Measurements from ENCODE around the gene REST.
"Not testable (repeated sequence)": the region's sequence is repeated elsewhere in the genome, so short reads cannot be mapped to it uniquely, and the experiment has no call there.

The REST gene

DNA sequence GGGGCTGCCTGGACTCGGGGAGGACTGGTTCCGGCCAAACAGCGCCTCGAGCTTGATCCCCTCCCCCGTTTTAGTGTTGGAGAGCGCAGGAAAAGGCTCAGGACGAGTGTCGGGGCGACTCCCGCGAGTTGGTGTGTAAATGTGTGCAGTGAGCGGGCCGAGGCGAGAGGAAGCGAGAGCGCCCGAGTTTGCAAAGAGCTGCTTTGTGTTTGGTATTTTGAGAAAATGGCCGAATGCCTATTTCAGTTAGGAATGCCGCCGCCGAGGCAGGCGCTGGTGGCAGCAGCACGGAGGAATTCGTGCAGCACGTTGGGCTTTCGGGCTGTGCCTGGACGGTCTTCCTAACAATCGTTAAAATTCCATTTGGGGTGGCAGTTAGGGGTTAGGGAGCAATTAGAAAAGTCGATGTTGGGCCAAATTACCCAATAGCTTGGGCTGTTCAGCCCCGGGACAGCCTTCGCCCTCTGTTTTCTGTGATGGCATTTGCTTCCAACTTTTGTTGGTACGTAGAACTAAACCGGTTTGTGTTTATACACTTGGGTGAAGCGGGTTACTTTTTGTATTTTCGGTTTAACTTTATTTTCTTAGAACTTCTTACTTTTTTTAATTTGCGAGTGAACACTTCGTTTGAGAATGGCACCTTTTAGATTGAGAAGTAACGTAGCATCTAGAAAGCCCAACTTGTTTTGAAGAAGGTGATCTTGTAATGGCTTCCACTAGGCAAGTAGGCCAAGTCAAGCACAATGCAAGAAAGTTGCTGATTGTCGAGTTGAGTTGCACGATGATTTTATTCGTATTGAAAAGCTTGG lies 1.6 kb downstream of the REST start:
- Histone ChIP-seq H3K27me3 (ENCODE audit: control insufficient read depth in 5 of 5, insufficient read depth in 4 of 5, low read length in 5 of 5) (no peaks in the 10 kb centered on the region), H3K9me3 (ENCODE audit: control insufficient read depth in 5 of 5, low read length in 5 of 5) (no peaks in the 10 kb centered on the region), H3K27ac (ENCODE audit: low read depth, low read length) (peak overlapping the region; percentile 96), H3K36me3 (ENCODE audit: control insufficient read depth in 5 of 5, insufficient read depth in 5 of 5, low read length in 5 of 5) (peaks cover 0 to 4% (median 0%) of the 10 kb centered on the region in 5 donors), H3K4me3 (ENCODE audit: low read depth in 1 of 5, low read length in 5 of 5) (peak overlapping the region; percentile 84 to 94 (median 87)), H3K9ac (ENCODE audit: low read length in 5 of 5) (peak overlapping the region; percentile 71 to 85 (median 77)), H3K4me1 (ENCODE audit: control insufficient read depth in 5 of 5, insufficient read depth in 5 of 5, low read length in 5 of 5) (peaks cover 0 to 59% (median 45%) of the 10 kb centered on the region in 5 donors)

- peaks cover 2 to 67% (median 52%) of the 10 kb centered on the region in 5 donors for H3K4me1 ChIP-seq (ENCODE audit: control insufficient read depth in 5 of 5, insufficient read depth in 5 of 5, low read length in 5 of 5)
Measured at GRCh38 chr4:56910172-56910967, 2.7 kb downstream of the REST start.

DNA sequence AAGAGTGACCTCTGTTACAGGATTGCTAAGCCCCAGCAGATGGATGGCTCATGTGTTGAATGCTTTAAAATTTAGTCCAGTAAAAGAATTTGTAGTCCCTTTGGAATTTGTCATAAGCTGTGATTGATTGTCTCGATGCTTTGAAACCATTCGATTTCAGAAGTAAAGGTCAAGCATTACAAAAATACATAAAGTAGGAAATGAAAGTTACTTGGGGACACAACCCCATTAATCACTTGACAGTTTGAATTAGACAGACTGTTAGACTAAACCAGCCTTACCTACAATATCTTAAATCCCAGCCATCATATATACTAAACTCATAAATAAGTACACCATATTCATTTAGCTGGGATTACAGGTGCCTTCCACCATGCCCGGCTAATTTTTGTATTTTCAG lies 6.6 kb downstream of the REST start:
- no peak overlapping the region for H3K9ac ChIP-seq (ENCODE audit: low read length in 5 of 5)
- H3K27ac ChIP-seq (ENCODE audit: low read depth, low read length), result no peak overlapping the region
- H3K36me3 ChIP-seq (ENCODE audit: control insufficient read depth in 5 of 5, insufficient read depth in 5 of 5, low read length in 5 of 5), result peaks cover 0 to 4% (median 0%) of the 10 kb centered on the region in 5 donors
- no peak overlapping the region for H3K4me3 ChIP-seq (ENCODE audit: low read depth in 1 of 5, low read length in 5 of 5)
- H3K4me1 ChIP-seq (ENCODE audit: control insufficient read depth in 5 of 5, insufficient read depth in 5 of 5, low read length in 5 of 5), result peaks cover 2 to 58% (median 38%) of the 10 kb centered on the region in 5 donors
- no peaks in the 10 kb centered on the region for H3K27me3 ChIP-seq (ENCODE audit: control insufficient read depth in 5 of 5, insufficient read depth in 4 of 5, low read length in 5 of 5)
- H3K9me3 ChIP-seq (ENCODE audit: control insufficient read depth in 5 of 5, low read length in 5 of 5), result no peaks in the 10 kb centered on the region

More at GRCh38 chr4:56910172-56910967, 2.7 kb downstream of the REST start:
- peak overlapping the region in 2 of 5 donors; percentile 84 to 87 for H3K4me3 ChIP-seq (ENCODE audit: low read depth in 1 of 5, low read length in 5 of 5)
- H3K9ac ChIP-seq (ENCODE audit: low read length in 5 of 5), result no peak overlapping the region
- no peaks in the 10 kb centered on the region for H3K9me3 ChIP-seq (ENCODE audit: control insufficient read depth in 5 of 5, low read length in 5 of 5)
- H3K27me3 ChIP-seq (ENCODE audit: control insufficient read depth in 5 of 5, insufficient read depth in 4 of 5, low read length in 5 of 5), result no peaks in the 10 kb centered on the region
- peaks cover 0 to 4% (median 0%) of the 10 kb centered on the region in 5 donors for H3K36me3 ChIP-seq (ENCODE audit: control insufficient read depth in 5 of 5, insufficient read depth in 5 of 5, low read length in 5 of 5)
- H3K27ac ChIP-seq (ENCODE audit: low read depth, low read length), result peak overlapping the region; percentile 96

- not testable (repeated sequence) for H3K27ac ChIP-seq (ENCODE audit: low read depth, low read length); H3K36me3 ChIP-seq (ENCODE audit: control insufficient read depth in 5 of 5, insufficient read depth in 5 of 5, low read length in 5 of 5); H3K27me3 ChIP-seq (ENCODE audit: control insufficient read depth in 5 of 5, insufficient read depth in 4 of 5, low read length in 5 of 5); H3K9me3 ChIP-seq (ENCODE audit: control insufficient read depth in 5 of 5, low read length in 5 of 5); H3K9ac ChIP-seq (ENCODE audit: low read length in 5 of 5); H3K4me3 ChIP-seq (ENCODE audit: low read depth in 1 of 5, low read length in 5 of 5)
- peaks cover 2 to 51% (median 32%) of the 10 kb centered on the region in 5 donors for H3K4me1 ChIP-seq (ENCODE audit: control insufficient read depth in 5 of 5, insufficient read depth in 5 of 5, low read length in 5 of 5)
Measured at GRCh38 chr4:56914977-56915376, 7.3 kb downstream of the REST start.

GRCh38 chr4:56927196-56927595 lies 19.5 kb downstream of the REST start:
- Histone ChIP-seq H3K4me3 (ENCODE audit: low read depth in 1 of 5, low read length in 5 of 5) (no peak overlapping the region), H3K27me3 (ENCODE audit: control insufficient read depth in 5 of 5, insufficient read depth in 4 of 5, low read length in 5 of 5) (no peaks in the 10 kb centered on the region), H3K36me3 (ENCODE audit: control insufficient read depth in 5 of 5, insufficient read depth in 5 of 5, low read length in 5 of 5) (peaks cover 26 to 62% (median 33%) of the 10 kb centered on the region in 5 donors), H3K9ac (ENCODE audit: low read length in 5 of 5) (no peak overlapping the region), H3K27ac (ENCODE audit: low read depth, low read length) (no peak overlapping the region), H3K9me3 (ENCODE audit: control insufficient read depth in 5 of 5, low read length in 5 of 5) (no peaks in the 10 kb centered on the region), H3K4me1 (ENCODE audit: control insufficient read depth in 5 of 5, insufficient read depth in 5 of 5, low read length in 5 of 5) (peaks cover 0 to 4% (median 0%) of the 10 kb centered on the region in 5 donors)

- Histone ChIP-seq H3K4me1 (ENCODE audit: control insufficient read depth in 5 of 5, insufficient read depth in 5 of 5, low read length in 5 of 5) (peaks cover 0 to 13% (median 0%) of the 10 kb centered on the region in 5 donors), H3K9me3 (ENCODE audit: control insufficient read depth in 5 of 5, low read length in 5 of 5) (no peaks in the 10 kb centered on the region), H3K9ac (ENCODE audit: low read length in 5 of 5) (no peak overlapping the region), H3K36me3 (ENCODE audit: control insufficient read depth in 5 of 5, insufficient read depth in 5 of 5, low read length in 5 of 5) (peaks cover 20 to 38% (median 21%) of the 10 kb centered on the region in 5 donors), H3K27ac (ENCODE audit: low read depth, low read length) (no peak overlapping the region), H3K4me3 (ENCODE audit: low read depth in 1 of 5, low read length in 5 of 5) (no peak overlapping the region), H3K27me3 (ENCODE audit: control insufficient read depth in 5 of 5, insufficient read depth in 4 of 5, low read length in 5 of 5) (no peaks in the 10 kb centered on the region)
Measured at GRCh38 chr4:56930638-56931037, 22.9 kb downstream of the REST start.

GRCh38 chr4:56931924-56932323 lies 24.2 kb downstream of the REST start:
- H3K36me3 ChIP-seq (ENCODE audit: control insufficient read depth in 5 of 5, insufficient read depth in 5 of 5, low read length in 5 of 5), result peaks cover 21 to 35% (median 21%) of the 10 kb centered on the region in 5 donors
- H3K9ac ChIP-seq (ENCODE audit: low read length in 5 of 5), result no peak overlapping the region
- H3K4me3 ChIP-seq (ENCODE audit: low read depth in 1 of 5, low read length in 5 of 5), result no peak overlapping the region
- no peaks in the 10 kb centered on the region for H3K27me3 ChIP-seq (ENCODE audit: control insufficient read depth in 5 of 5, insufficient read depth in 4 of 5, low read length in 5 of 5)
- peaks cover 0 to 13% (median 0%) of the 10 kb centered on the region in 5 donors for H3K4me1 ChIP-seq (ENCODE audit: control insufficient read depth in 5 of 5, insufficient read depth in 5 of 5, low read length in 5 of 5)
- H3K27ac ChIP-seq (ENCODE audit: low read depth, low read length), result no peak overlapping the region
- no peaks in the 10 kb centered on the region for H3K9me3 ChIP-seq (ENCODE audit: control insufficient read depth in 5 of 5, low read length in 5 of 5)

GRCh38 chr4:56937262-56937661 lies 29.6 kb downstream of the REST start:
- Histone ChIP-seq H3K36me3 (ENCODE audit: control insufficient read depth in 5 of 5, insufficient read depth in 5 of 5, low read length in 5 of 5) (peaks cover 3 to 21% (median 11%) of the 10 kb centered on the region in 5 donors), H3K27ac (ENCODE audit: low read depth, low read length) (no peak overlapping the region), H3K4me1 (ENCODE audit: control insufficient read depth in 5 of 5, insufficient read depth in 5 of 5, low read length in 5 of 5) (peaks cover 0 to 14% (median 0%) of the 10 kb centered on the region in 5 donors)

GRCh38 chr4:56939826-56940225 lies 32.1 kb downstream of the REST start:
- H3K9me3 ChIP-seq (ENCODE audit: control insufficient read depth in 5 of 5, low read length in 5 of 5); H3K27me3 ChIP-seq (ENCODE audit: control insufficient read depth in 5 of 5, insufficient read depth in 4 of 5, low read length in 5 of 5); H3K4me1 ChIP-seq (ENCODE audit: control insufficient read depth in 5 of 5, insufficient read depth in 5 of 5, low read length in 5 of 5); H3K27ac ChIP-seq (ENCODE audit: low read depth, low read length); H3K4me3 ChIP-seq (ENCODE audit: low read depth in 1 of 5, low read length in 5 of 5); H3K9ac ChIP-seq (ENCODE audit: low read length in 5 of 5): not testable (repeated sequence)
- H3K36me3 ChIP-seq (ENCODE audit: control insufficient read depth in 5 of 5, insufficient read depth in 5 of 5, low read length in 5 of 5), result peaks cover 3 to 21% (median 11%) of the 10 kb centered on the region in 5 donors

More at GRCh38 chr4:56937262-56937661, 29.6 kb downstream of the REST start:
- Histone ChIP-seq H3K9me3 (ENCODE audit: control insufficient read depth in 5 of 5, low read length in 5 of 5) (no peaks in the 10 kb centered on the region), H3K27me3 (ENCODE audit: control insufficient read depth in 5 of 5, insufficient read depth in 4 of 5, low read length in 5 of 5) (no peaks in the 10 kb centered on the region), H3K4me3 (ENCODE audit: low read depth in 1 of 5, low read length in 5 of 5) (no peak overlapping the region), H3K9ac (ENCODE audit: low read length in 5 of 5) (no peak overlapping the region)

- Histone ChIP-seq H3K4me1 (ENCODE audit: control insufficient read depth in 5 of 5, insufficient read depth in 5 of 5, low read length in 5 of 5) (peaks cover 0 to 5% (median 0%) of the 10 kb centered on the region in 5 donors), H3K36me3 (ENCODE audit: control insufficient read depth in 5 of 5, insufficient read depth in 5 of 5, low read length in 5 of 5) (peaks cover 3 to 21% (median 11%) of the 10 kb centered on the region in 5 donors), H3K4me3 (ENCODE audit: low read depth in 1 of 5, low read length in 5 of 5) (no peak overlapping the region), H3K27me3 (ENCODE audit: control insufficient read depth in 5 of 5, insufficient read depth in 4 of 5, low read length in 5 of 5) (no peaks in the 10 kb centered on the region), H3K9me3 (ENCODE audit: control insufficient read depth in 5 of 5, low read length in 5 of 5) (no peaks in the 10 kb centered on the region), H3K27ac (ENCODE audit: low read depth, low read length) (no peak overlapping the region), H3K9ac (ENCODE audit: low read length in 5 of 5) (no peak overlapping the region)
Measured at GRCh38 chr4:56940403-56940802, 32.7 kb downstream of the REST start.
